Measurements from ENCODE around the gene ZBTB42. TPM values are rescaled to one million over a fixed set of nuclear protein-coding genes. Genes with fewer than 3 reads are reported as not detected.

ZBTB42 gene
- total RNA-seq, 1 donor from 2014 or later, result 11.3 TPM

- DNase-seq, result peak; percentile 37
Observed at GRCh38 chr14:104843442-104844305, 42.8 kb downstream of the ZBTB42 start.

GRCh38 chr14:104844306-104845032, 43.6 kb downstream of the ZBTB42 start:
- no peak for DNase-seq

GRCh38 chr14:104845033-104845666, 44.2 kb downstream of the ZBTB42 start:
- DNase-seq, result no peak

- no peak for DNase-seq
Observed at GRCh38 chr14:104845834-104846441, 45.0 kb downstream of the ZBTB42 start.

GRCh38 chr14:104852280-104852663, 51.4 kb downstream of the ZBTB42 start:
- DNase-seq, result no peak

Other genes starting within 250 kb of the ZBTB42 start
- 3.3 TPM for gene C14orf180, start 221.3 kb upstream of the ZBTB42 start, total RNA-seq
- 0.72 TPM for gene TMEM179, start 196.3 kb upstream of the ZBTB42 start, total RNA-seq
- gene INF2, start 111.5 kb upstream of the ZBTB42 start, total RNA-seq, result 39.3 TPM
- 98.8 TPM for gene ADSS1, start 76.9 kb upstream of the ZBTB42 start, total RNA-seq
- 223 TPM for gene SIVA1, start 48.0 kb upstream of the ZBTB42 start, total RNA-seq
- gene AKT1, start 5.4 kb upstream of the ZBTB42 start, total RNA-seq, result 198 TPM
- 5.7 TPM for gene CEP170B, start 64.2 kb downstream of the ZBTB42 start, total RNA-seq
- 7.7 TPM for gene PLD4, start 123.8 kb downstream of the ZBTB42 start, total RNA-seq
- gene AHNAK2, start 177.3 kb downstream of the ZBTB42 start, total RNA-seq, result 51.0 TPM
- gene CLBA1, start 184.7 kb downstream of the ZBTB42 start, total RNA-seq, result 6.4 TPM
- 23.5 TPM for gene CDCA4, start 220.0 kb downstream of the ZBTB42 start, total RNA-seq

Measured in tongue (tissue), 2 donors.